Mucosa of rectum (tissue), 2 donors: ENCODE data around the gene PPP6C.

ENCODE experiments used
- H3K27ac ChIP-seq, 2 donors: one replicate each; pipeline ENCODE4 v1.7.0; 2013; ENCODE audit warnings: inconsistent platforms in 2 of 2, low read depth in 2 of 2, low read length in 2 of 2
- H3K27me3 ChIP-seq, 2 donors: one replicate each; pipeline ENCODE4 v1.7.0; 2013; ENCODE audit warnings: low read length in 2 of 2; ENCODE audit not compliant: control insufficient read depth in 2 of 2, insufficient read depth in 2 of 2
- H3K36me3 ChIP-seq, 2 donors: one replicate each; pipeline ENCODE4 v1.7.0; 2013; ENCODE audit warnings: low read length in 2 of 2; ENCODE audit not compliant: control insufficient read depth in 2 of 2, insufficient read depth in 2 of 2
- H3K4me1 ChIP-seq, 2 donors: one replicate each; pipeline ENCODE4 v1.7.0; 2013; ENCODE audit warnings: low read length in 2 of 2, mild to moderate bottlenecking in 1 of 2; ENCODE audit not compliant: control insufficient read depth in 2 of 2, insufficient read depth in 2 of 2
- H3K4me3 ChIP-seq, 2 donors: one replicate each; pipeline ENCODE4 v1.7.0; 2013; ENCODE audit warnings: low read length in 2 of 2
- H3K9ac ChIP-seq, 2 donors: one replicate each; pipeline ENCODE4 v1.7.0; 2013; ENCODE audit warnings: low read length in 2 of 2, low read depth in 1 of 2, mild to moderate bottlenecking in 1 of 2
- H3K9me3 ChIP-seq, 2 donors: one replicate each; pipeline ENCODE4 v1.7.0; 2013; ENCODE audit warnings: low read length in 2 of 2; ENCODE audit not compliant: control insufficient read depth in 2 of 2
- donor health status: healthy.
- donor health status: Normal muscosa, but diverticular disease.

The PPP6C gene

DNA sequence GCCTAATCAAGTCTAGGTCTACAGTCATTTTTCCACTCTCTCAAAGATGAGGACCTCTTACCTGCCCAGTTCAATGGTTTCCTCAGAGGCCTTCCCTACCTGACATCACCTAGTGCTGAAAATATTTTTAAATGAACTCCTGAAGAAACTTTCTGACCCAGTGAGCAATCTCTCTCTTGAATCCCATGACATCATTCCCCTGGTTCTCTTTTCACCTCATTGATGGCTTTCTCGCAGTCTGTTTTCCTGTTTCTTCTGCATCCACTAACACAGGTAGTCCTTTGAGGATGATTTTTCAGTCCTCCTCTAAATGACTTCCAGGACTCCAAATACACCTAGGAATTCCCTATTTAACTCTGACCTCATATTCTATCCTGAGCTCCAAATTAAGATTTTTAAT lies 86.6 kb downstream of the PPP6C start:
- Histone ChIP-seq H3K9ac (no peak overlapping the region), H3K36me3 (no peaks in the 10 kb centered on the region), H3K9me3 (no peaks in the 10 kb centered on the region), H3K27ac (no peak overlapping the region), H3K4me3 (no peak overlapping the region), H3K4me1 (no peaks in the 10 kb centered on the region), H3K27me3 (no peaks in the 10 kb centered on the region)

DNA sequence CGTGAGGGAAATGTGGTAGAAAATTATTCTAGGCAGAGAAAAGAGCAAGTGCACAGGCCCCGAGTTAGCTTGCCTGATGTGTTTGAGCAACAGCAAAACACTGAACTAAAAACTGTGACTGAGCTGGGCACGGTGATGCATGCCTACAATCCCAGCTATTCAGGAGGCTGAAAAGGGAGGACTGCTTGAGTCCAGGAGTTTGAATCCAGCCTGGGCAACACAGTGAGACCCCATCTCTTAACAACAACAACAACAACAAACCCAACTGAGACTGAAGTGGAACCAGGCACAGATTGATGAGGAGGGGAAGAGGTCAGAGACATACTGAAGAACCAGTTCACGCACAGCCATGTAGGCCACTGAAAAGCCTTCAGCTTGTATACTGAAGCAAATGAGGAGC lies 88.8 kb downstream of the PPP6C start:
- Histone ChIP-seq H3K4me1 (no peaks in the 10 kb centered on the region), H3K9me3 (no peaks in the 10 kb centered on the region), H3K27ac (no peak overlapping the region), H3K4me3 (no peak overlapping the region), H3K36me3 (no peaks in the 10 kb centered on the region), H3K9ac (no peak overlapping the region), H3K27me3 (no peaks in the 10 kb centered on the region)

- no peaks in the 10 kb centered on the region for H3K4me1 ChIP-seq
- no peaks in the 10 kb centered on the region for H3K36me3 ChIP-seq
- no peaks in the 10 kb centered on the region for H3K9me3 ChIP-seq
- H3K27me3 ChIP-seq = no peaks in the 10 kb centered on the region
- H3K9ac ChIP-seq = no peak overlapping the region
- H3K4me3 ChIP-seq = no peak overlapping the region
- H3K27ac ChIP-seq = no peak overlapping the region
Observed at GRCh38 chr9:125099816-125100215, 89.8 kb downstream of the PPP6C start.
